Measurements from ENCODE around the gene RALGAPA2. TPM values are rescaled to one million over a fixed set of nuclear protein-coding genes. Genes with fewer than 3 reads are reported as not detected.

RALGAPA2 gene
- total RNA-seq, 1 experiment from 2014 or later: 9.8 TPM

GRCh38 chr20:20473657-20474056 lies 238.8 kb downstream of the RALGAPA2 start:
- BruUV-seq (replicated peaks): no TSS peak
- Mint-ChIP-seq H3K27ac (ENCODE audit: low read depth, unreplicated experiment) (no peak overlapping the region), H3K36me3 (ENCODE audit: insufficient read depth, unreplicated experiment) (peaks cover 23% of the 10 kb centered on the region), H3K27me3 (ENCODE audit: insufficient read depth, unreplicated experiment) (no peaks in the 10 kb centered on the region), H3K4me1 (ENCODE audit: insufficient read depth, unreplicated experiment) (no peaks in the 10 kb centered on the region), H3K9me3 (ENCODE audit: unreplicated experiment) (no peaks in the 10 kb centered on the region), H3K4me3 (ENCODE audit: unreplicated experiment) (no peak overlapping the region)
- TF ChIP-seq, protein P1, sequence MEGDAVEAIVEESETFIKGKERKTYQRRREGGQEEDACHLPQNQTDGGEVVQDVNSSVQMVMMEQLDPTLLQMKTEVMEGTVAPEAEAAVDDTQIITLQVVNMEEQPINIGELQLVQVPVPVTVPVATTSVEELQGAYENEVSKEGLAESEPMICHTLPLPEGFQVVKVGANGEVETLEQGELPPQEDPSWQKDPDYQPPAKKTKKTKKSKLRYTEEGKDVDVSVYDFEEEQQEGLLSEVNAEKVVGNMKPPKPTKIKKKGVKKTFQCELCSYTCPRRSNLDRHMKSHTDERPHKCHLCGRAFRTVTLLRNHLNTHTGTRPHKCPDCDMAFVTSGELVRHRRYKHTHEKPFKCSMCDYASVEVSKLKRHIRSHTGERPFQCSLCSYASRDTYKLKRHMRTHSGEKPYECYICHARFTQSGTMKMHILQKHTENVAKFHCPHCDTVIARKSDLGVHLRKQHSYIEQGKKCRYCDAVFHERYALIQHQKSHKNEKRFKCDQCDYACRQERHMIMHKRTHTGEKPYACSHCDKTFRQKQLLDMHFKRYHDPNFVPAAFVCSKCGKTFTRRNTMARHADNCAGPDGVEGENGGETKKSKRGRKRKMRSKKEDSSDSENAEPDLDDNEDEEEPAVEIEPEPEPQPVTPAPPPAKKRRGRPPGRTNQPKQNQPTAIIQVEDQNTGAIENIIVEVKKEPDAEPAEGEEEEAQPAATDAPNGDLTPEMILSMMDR (IDR thresholded peaks at IDR 0.05; ENCODE audit: unreplicated experiment): no peak
- DNase-seq (ENCODE audit: unreplicated experiment): no peak
- POLR2A ChIA-PET: interaction anchor here (0.5 to 1.0 kb wide), 3 partner anchors 15 to 18 kb away, joined by 3 read pairs; no protein-coding TSS in a partner anchor
- intact Hi-C loops (cut with micrococcal nuclease): no loop called here
- CTCF ChIA-PET: interaction anchor here (0.5 to 1.3 kb wide), 6 partner anchors 17 to 1813 kb away, joined by 3 to 5 read pairs (median 3); no protein-coding TSS in a partner anchor

DNA sequence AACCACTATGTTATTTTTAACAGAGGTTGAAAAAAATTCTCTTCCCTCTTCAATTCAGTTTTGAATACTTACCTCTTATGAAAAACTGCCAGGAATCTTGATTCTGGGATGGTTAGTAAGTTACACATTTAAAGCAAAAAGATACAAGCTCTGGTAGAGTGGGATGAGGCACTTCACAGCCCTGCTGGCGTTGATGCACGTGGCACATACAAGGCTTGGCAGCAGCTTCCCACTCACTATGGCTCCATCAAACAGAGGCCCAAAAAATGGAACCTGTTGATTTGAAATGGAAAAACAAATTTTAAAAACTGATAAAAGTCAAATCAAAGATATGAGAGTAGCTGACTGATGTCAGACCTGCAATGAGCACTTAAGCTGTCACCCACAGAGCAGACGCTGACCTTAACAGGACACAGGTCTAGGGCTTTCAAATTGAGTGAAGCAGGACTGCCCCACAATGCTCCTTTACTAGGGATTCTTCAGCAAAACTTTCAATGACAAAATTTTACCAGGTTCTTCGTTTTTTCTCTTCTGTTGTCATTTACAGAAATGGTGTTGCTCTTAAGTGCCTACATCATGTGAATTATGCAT lies 239.7 kb downstream of the RALGAPA2 start:
- H3K4me3 Mint-ChIP-seq (ENCODE audit: unreplicated experiment): no peak overlapping the region
- no peak overlapping the region for H3K27ac Mint-ChIP-seq (ENCODE audit: low read depth, unreplicated experiment)
- no peak for DNase-seq (ENCODE audit: unreplicated experiment)
- no peaks in the 10 kb centered on the region for H3K9me3 Mint-ChIP-seq (ENCODE audit: unreplicated experiment)
- no TSS peak for BruUV-seq (replicated peaks)
- H3K27me3 Mint-ChIP-seq (ENCODE audit: insufficient read depth, unreplicated experiment): no peaks in the 10 kb centered on the region
- POLR2A ChIA-PET: interaction anchor here (0.7 to 1.0 kb wide), 3 partner anchors 16 to 261 kb away, joined by 3 to 4 read pairs (median 3); no protein-coding TSS in a partner anchor
- CTCF ChIA-PET: interaction anchor here (1.3 kb wide), 1 partner anchor 353 kb away, joined by 5 read pairs; no protein-coding TSS in a partner anchor
- H3K4me1 Mint-ChIP-seq (ENCODE audit: insufficient read depth, unreplicated experiment): no peaks in the 10 kb centered on the region
- intact Hi-C loops (cut with micrococcal nuclease): no loop called here
- TF ChIP-seq, protein P1 (IDR thresholded peaks at IDR 0.05; ENCODE audit: unreplicated experiment): no peak
- H3K36me3 Mint-ChIP-seq (ENCODE audit: insufficient read depth, unreplicated experiment): peaks cover 28% of the 10 kb centered on the region

GRCh38 chr20:20466341-20466879 lies 246.0 kb downstream of the RALGAPA2 start:
- BruUV-seq (replicated peaks): no TSS peak
- intact Hi-C loops (cut with micrococcal nuclease): no loop called here
- Mint-ChIP-seq H3K4me1 (ENCODE audit: insufficient read depth, unreplicated experiment) (peaks cover 7% of the 10 kb centered on the region), H3K27ac (ENCODE audit: low read depth, unreplicated experiment) (no peak overlapping the region), H3K9me3 (ENCODE audit: unreplicated experiment) (no peaks in the 10 kb centered on the region), H3K27me3 (ENCODE audit: insufficient read depth, unreplicated experiment) (no peaks in the 10 kb centered on the region), H3K36me3 (ENCODE audit: insufficient read depth, unreplicated experiment) (peaks cover 8% of the 10 kb centered on the region), H3K4me3 (ENCODE audit: unreplicated experiment) (no peak overlapping the region)
- peak; percentile 15 for DNase-seq (ENCODE audit: unreplicated experiment)
- TF ChIP-seq, protein P1 (IDR thresholded peaks at IDR 0.05; ENCODE audit: unreplicated experiment): no peak
- CTCF ChIA-PET: interaction anchor here (0.6 to 1.8 kb wide), 3 partner anchors 10 to 106 kb away, joined by 3 to 5 read pairs (median 3); no protein-coding TSS in a partner anchor
- POLR2A ChIA-PET: interaction anchor here (0.6 kb wide), 1 partner anchor 26 kb away, joined by 3 read pairs; no protein-coding TSS in a partner anchor

- Mint-ChIP-seq H3K36me3 (ENCODE audit: insufficient read depth, unreplicated experiment) (peaks cover 8% of the 10 kb centered on the region), H3K27me3 (ENCODE audit: insufficient read depth, unreplicated experiment) (no peaks in the 10 kb centered on the region), H3K9me3 (ENCODE audit: unreplicated experiment) (no peaks in the 10 kb centered on the region), H3K4me3 (ENCODE audit: unreplicated experiment) (no peak overlapping the region), H3K4me1 (ENCODE audit: insufficient read depth, unreplicated experiment) (peaks cover 7% of the 10 kb centered on the region), H3K27ac (ENCODE audit: low read depth, unreplicated experiment) (no peak overlapping the region)
- CTCF ChIA-PET: interaction anchor here (0.7 to 1.8 kb wide), 4 partner anchors 9 to 105 kb away, joined by 3 to 5 read pairs (median 4); no protein-coding TSS in a partner anchor
- POLR2A ChIA-PET: no interaction called here
- no TSS peak for BruUV-seq (replicated peaks)
- TF ChIP-seq, protein P1 (IDR thresholded peaks at IDR 0.05; ENCODE audit: unreplicated experiment): no peak
- DNase-seq (ENCODE audit: unreplicated experiment): no peak
- intact Hi-C loops (cut with micrococcal nuclease): loop anchor here (2.0 kb wide), 1 partner anchor 104 kb away; no protein-coding TSS in a partner anchor
Measured at GRCh38 chr20:20465252-20465651, 247.2 kb downstream of the RALGAPA2 start.

Measured in MCF 10A (cell line).